Progenitor cell of endocrine pancreas (in vitro differentiated cells): ENCODE results near the gene TRMT5. TPM values are rescaled to one million over a fixed set of nuclear protein-coding genes. Genes with fewer than 3 reads are reported as not detected.

Source experiments
- DNase-seq: peaks from one replicate; pipeline ENCODE4 v3.0.0; 2021; ENCODE audit warnings: low spot score; ENCODE audit not compliant: unreplicated experiment
- H3K27ac Mint-ChIP-seq: 2 replicates; pipeline ENCODE4 v1.8.0; 2021; ENCODE audit warnings: mild to moderate bottlenecking, moderate library complexity, mixed read lengths
- H3K27me3 Mint-ChIP-seq: 2 replicates; pipeline ENCODE4 v1.8.0; 2021; ENCODE audit warnings: mixed read lengths
- H3K36me3 Mint-ChIP-seq: 2 replicates; pipeline ENCODE4 v1.8.0; 2022; ENCODE audit warnings: mixed read lengths; ENCODE audit not compliant: insufficient read depth
- H3K4me1 Mint-ChIP-seq: 2 replicates; pipeline ENCODE4 v1.8.0; 2021; ENCODE audit warnings: low read depth, mixed read lengths
- H3K4me3 Mint-ChIP-seq: 2 replicates; pipeline ENCODE4 v1.8.0; 2021; ENCODE audit warnings: low read depth, mild to moderate bottlenecking, moderate library complexity, mixed read lengths
- H3K9me3 Mint-ChIP-seq: 2 replicates; pipeline ENCODE4 v1.8.0; 2021; ENCODE audit warnings: low read depth, mixed read lengths
- CTCF ChIP-seq: fragments of 200-600 bp; sonication (generic); IDR thresholded peaks from one replicate; pipeline ENCODE4 v1.5.0; 2021; ENCODE audit warnings: antibody characterized with exemption, mild to moderate bottlenecking; ENCODE audit not compliant: unreplicated experiment
- total RNA-seq: library from RNA; stranded (reverse); gene quantifications from 2 replicates; pipeline ENCODE4 v1.2.1, GENCODE V29; 2021

TRMT5 gene
- total RNA-seq, 1 donor from 2014 or later = 15.0 TPM

DNA sequence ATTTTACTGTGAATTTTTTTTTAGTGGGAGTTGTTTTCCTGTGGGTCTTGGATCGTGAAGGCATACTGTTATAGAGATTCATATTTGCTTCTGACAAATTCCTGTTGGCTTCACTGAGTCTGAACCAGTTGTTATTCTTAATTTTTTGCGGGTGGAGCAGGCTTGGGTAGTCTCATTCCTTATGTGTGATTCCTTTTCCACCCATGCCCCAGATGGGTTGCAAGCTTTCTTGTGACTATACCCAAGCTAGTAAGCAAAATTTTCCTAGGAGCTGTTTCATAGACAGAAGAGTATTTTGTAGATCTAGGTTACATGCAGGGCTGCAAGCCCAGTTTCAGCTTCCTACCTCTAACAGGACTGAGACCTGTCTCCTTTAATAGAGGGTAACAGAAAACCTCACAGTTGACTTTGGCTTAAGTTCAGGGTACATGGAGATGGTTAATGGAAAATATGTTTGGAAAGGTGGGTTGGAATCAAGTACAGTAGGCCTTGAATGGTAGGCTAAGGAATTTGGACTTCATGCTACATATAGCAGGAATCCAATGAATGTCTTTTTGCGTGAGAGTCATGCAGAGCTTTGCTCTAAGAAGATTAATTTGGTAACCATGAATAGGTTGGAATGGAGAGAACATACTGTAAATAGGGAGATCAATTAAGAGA is 29.0 kb downstream of the TRMT5 start:
- Mint-ChIP-seq H3K4me3 (no peak overlapping the region), H3K36me3 (peaks cover 20% of the 10 kb centered on the region), H3K27me3 (no peaks in the 10 kb centered on the region), H3K9me3 (peaks cover 14% of the 10 kb centered on the region), H3K27ac (no peak overlapping the region), H3K4me1 (no peaks in the 10 kb centered on the region)
- no peak for DNase-seq
- TF ChIP-seq CTCF = no peak

DNA sequence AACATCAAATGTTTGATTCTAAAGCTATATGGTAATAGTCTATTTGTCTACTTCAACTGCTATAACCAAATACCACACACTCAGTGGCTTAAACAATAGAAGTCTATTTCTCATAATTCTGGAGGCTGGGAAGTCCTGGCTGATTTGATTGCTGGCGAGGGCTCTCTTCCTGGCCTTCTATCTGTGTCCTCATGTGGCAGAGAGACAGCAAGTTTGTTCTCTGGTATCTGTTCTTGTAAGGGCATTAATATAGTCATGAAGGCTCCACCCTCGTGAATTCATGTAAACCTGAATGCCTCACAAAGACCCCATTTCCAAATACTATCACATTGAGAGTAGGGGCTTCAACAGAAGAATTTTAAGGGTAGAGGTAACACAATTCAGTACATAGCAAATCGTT is 34.1 kb downstream of the TRMT5 start:
- H3K27me3 Mint-ChIP-seq = no peaks in the 10 kb centered on the region
- H3K27ac Mint-ChIP-seq = no peak overlapping the region
- no peaks in the 10 kb centered on the region for H3K36me3 Mint-ChIP-seq
- no peak overlapping the region for H3K4me3 Mint-ChIP-seq
- H3K4me1 Mint-ChIP-seq = peaks cover 9% of the 10 kb centered on the region
- H3K9me3 Mint-ChIP-seq = no peaks in the 10 kb centered on the region
- no peak for TF ChIP-seq CTCF
- no peak for DNase-seq

DNA sequence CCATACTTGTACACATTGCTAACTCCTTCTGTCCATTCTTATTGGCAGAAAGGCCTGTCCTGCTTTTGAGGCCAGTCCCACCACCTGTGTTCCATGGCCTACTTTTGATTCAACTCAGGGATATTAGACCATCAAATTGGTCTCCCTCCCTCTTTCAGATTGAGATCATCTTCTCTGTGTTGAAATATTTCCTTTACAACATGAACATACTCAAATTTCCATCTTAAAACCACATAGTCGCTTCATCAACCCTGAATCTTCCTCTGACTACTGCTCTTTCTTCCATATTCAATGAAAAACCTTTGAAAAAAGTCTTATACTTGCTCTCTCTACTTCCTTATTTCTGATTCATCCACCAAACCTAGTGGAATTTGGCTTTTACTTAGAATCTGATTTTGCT is 34.9 kb downstream of the TRMT5 start:
- peaks cover 9% of the 10 kb centered on the region for H3K4me1 Mint-ChIP-seq
- TF ChIP-seq CTCF = no peak
- DNase-seq = no peak
- peaks cover 3% of the 10 kb centered on the region for H3K36me3 Mint-ChIP-seq
- H3K9me3 Mint-ChIP-seq = no peaks in the 10 kb centered on the region
- no peaks in the 10 kb centered on the region for H3K27me3 Mint-ChIP-seq
- no peak overlapping the region for H3K27ac Mint-ChIP-seq
- H3K4me3 Mint-ChIP-seq = no peak overlapping the region

GRCh38 chr14:60944204-60944603 is 36.7 kb downstream of the TRMT5 start:
- no peaks in the 10 kb centered on the region for H3K27me3 Mint-ChIP-seq
- H3K9me3 Mint-ChIP-seq = peaks cover 2% of the 10 kb centered on the region
- no peak for DNase-seq
- H3K36me3 Mint-ChIP-seq = peaks cover 3% of the 10 kb centered on the region
- no peak for TF ChIP-seq CTCF
- peak overlapping the region; percentile 30 for H3K27ac Mint-ChIP-seq
- H3K4me3 Mint-ChIP-seq = no peak overlapping the region
- H3K4me1 Mint-ChIP-seq = peaks cover 9% of the 10 kb centered on the region

GRCh38 chr14:60943637-60944032 is 37.2 kb downstream of the TRMT5 start:
- no peak for TF ChIP-seq CTCF
- Mint-ChIP-seq H3K36me3 (peaks cover 3% of the 10 kb centered on the region), H3K27me3 (no peaks in the 10 kb centered on the region), H3K4me1 (peaks cover 9% of the 10 kb centered on the region), H3K4me3 (no peak overlapping the region), H3K27ac (no peak overlapping the region), H3K9me3 (peaks cover 5% of the 10 kb centered on the region)
- no peak for DNase-seq
